OCI-LY3 (cell line): ENCODE measurements around the gene PTP4A2.

Experiments used
- H2AFZ ChIP-seq: fragments of 200-600, 300-600 bp; shearing (Covaris generic); 2 replicates; pipeline ENCODE4 v1.6.0; 2014; ENCODE audit warnings: antibody characterized with exemption, low read depth, low read length
- H3K27ac ChIP-seq: fragments of 200-600, 300-600 bp; sonication (generic); 2 replicates; pipeline ENCODE4 v1.5.1; 2014; ENCODE audit warnings: mild to moderate bottlenecking, low read length, moderate library complexity, mixed read lengths
- H3K27me3 ChIP-seq: fragments of 200-600, 300-600 bp; sonication (generic); 2 replicates; pipeline ENCODE4 v1.6.1; 2014; ENCODE audit warnings: low read depth, low read length, mixed read lengths
- H3K36me3 ChIP-seq: fragments of 200-600, 300-600 bp; sonication (generic); replicated peaks from 2 replicates; pipeline ENCODE3; 2014; ENCODE audit warnings: low read depth, low read length, mixed read lengths
- H3K4me1 ChIP-seq: fragments of 300-600, 200-600 bp; sonication (generic); 2 replicates; pipeline ENCODE4 v1.6.1; 2014; ENCODE audit warnings: low read length, mixed read lengths
- H3K4me2 ChIP-seq: fragments of 200-600, 300-600 bp; sonication (generic); 2 replicates; pipeline ENCODE4 v1.6.1; 2014; ENCODE audit warnings: low read length, mixed read lengths
- H3K4me3 ChIP-seq: fragments of 300-600, 200-600 bp; sonication (generic); 2 replicates; pipeline ENCODE4 v1.5.1; 2014; ENCODE audit warnings: antibody characterized with exemption, mild to moderate bottlenecking, low read length, moderate library complexity
- H3K79me2 ChIP-seq: fragments of 300-600, 200-600 bp; shearing (Covaris generic); 2 replicates; pipeline ENCODE4 v1.6.1; 2014; ENCODE audit warnings: mild to moderate bottlenecking, low read length, mixed read lengths
- H3K9ac ChIP-seq: fragments of 300-600, 200-600 bp; shearing (Covaris generic); 2 replicates; pipeline ENCODE4 v1.6.0; 2014; ENCODE audit warnings: mild to moderate bottlenecking, low read length, moderate library complexity
- H3K9me3 ChIP-seq: fragments of 200-600, 300-600 bp; shearing (Covaris generic); 2 replicates; pipeline ENCODE4 v1.6.1; 2014; ENCODE audit warnings: low read length, mixed read lengths; ENCODE audit not compliant: insufficient read depth
- H4K20me1 ChIP-seq: fragments of 200-600, 300-600 bp; sonication (generic); 2 replicates; pipeline ENCODE4 v1.6.1; 2016; ENCODE audit warnings: low read length, mixed read lengths; ENCODE audit not compliant: insufficient read depth
- EZH2phosphoT487 ChIP-seq: fragments of 200-600 bp; shearing (Covaris generic); IDR thresholded peaks from 2 replicates; pipeline ENCODE4 v1.6.1; 2018; ENCODE audit warnings: antibody characterized with exemption, mixed run types, low read depth
- TF ChIP-seq, protein P1 (sequence below): fragments of 200-600, 300-600 bp; sonication (generic); IDR thresholded peaks from 2 replicates; pipeline ENCODE4 v1.5.1; 2014; ENCODE audit warnings: antibody characterized with exemption, low read length, low read depth

Gene PTP4A2

DNA sequence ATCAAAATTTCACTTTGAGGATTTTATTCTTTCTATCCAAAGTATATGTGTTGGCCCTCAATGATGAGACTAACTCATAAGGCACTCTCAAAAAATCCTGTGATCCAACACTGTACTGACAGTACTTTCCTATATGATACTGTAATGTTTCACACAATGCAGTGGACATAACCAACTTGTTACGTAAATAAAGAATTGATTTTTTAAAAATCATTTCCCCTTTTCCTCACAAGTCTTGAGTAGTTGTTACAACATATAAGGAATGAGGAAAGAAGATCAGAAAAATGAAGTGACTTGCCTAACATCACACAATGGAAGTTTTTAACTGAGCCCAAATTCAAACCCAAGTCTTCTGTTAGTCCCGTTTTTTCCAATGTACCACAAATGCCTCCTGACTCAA lies 17.2 kb downstream of the PTP4A2 start:
- no peak overlapping the region for H3K27ac ChIP-seq
- no peak overlapping the region for H3K9ac ChIP-seq
- TF ChIP-seq, protein P1, sequence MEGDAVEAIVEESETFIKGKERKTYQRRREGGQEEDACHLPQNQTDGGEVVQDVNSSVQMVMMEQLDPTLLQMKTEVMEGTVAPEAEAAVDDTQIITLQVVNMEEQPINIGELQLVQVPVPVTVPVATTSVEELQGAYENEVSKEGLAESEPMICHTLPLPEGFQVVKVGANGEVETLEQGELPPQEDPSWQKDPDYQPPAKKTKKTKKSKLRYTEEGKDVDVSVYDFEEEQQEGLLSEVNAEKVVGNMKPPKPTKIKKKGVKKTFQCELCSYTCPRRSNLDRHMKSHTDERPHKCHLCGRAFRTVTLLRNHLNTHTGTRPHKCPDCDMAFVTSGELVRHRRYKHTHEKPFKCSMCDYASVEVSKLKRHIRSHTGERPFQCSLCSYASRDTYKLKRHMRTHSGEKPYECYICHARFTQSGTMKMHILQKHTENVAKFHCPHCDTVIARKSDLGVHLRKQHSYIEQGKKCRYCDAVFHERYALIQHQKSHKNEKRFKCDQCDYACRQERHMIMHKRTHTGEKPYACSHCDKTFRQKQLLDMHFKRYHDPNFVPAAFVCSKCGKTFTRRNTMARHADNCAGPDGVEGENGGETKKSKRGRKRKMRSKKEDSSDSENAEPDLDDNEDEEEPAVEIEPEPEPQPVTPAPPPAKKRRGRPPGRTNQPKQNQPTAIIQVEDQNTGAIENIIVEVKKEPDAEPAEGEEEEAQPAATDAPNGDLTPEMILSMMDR, result no peak
- TF ChIP-seq EZH2phosphoT487, result no peak
- H3K9me3 ChIP-seq, result no peaks in the 10 kb centered on the region
- peaks cover 96% of the 10 kb centered on the region for H3K79me2 ChIP-seq
- peaks cover 61% of the 10 kb centered on the region for H4K20me1 ChIP-seq
- peaks cover 12% of the 10 kb centered on the region for H3K4me1 ChIP-seq
- peaks cover 24% of the 10 kb centered on the region for H3K36me3 ChIP-seq
- no peak overlapping the region for H2AFZ ChIP-seq
- H3K4me3 ChIP-seq, result no peak overlapping the region
- no peaks in the 10 kb centered on the region for H3K27me3 ChIP-seq
- H3K4me2 ChIP-seq, result no peak overlapping the region

DNA sequence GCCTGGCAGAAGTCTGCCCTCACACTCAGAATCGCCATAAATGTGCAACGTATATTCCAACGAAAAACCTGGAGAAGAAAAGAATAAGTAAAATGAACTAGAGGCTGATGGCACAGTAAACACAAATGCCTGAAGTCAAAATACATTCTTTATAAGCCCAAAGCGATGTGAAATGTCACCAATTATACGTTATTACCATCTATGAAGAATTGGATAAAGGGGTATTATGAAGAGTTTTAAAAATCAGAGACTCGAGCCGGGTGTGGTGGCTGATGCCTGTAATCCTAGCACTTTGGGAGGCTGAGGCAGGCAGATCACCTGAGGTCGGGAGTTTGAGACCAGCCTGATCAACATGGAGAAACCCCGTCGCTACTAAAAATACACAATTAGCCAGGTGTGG lies 18.6 kb downstream of the PTP4A2 start:
- H4K20me1 ChIP-seq, result peaks cover 48% of the 10 kb centered on the region
- no peak overlapping the region for H3K27ac ChIP-seq
- TF ChIP-seq, protein P1, result no peak
- TF ChIP-seq EZH2phosphoT487, result no peak
- no peak overlapping the region for H3K4me3 ChIP-seq
- no peak overlapping the region for H3K9ac ChIP-seq
- H3K4me1 ChIP-seq, result peaks cover 3% of the 10 kb centered on the region
- peaks cover 27% of the 10 kb centered on the region for H3K36me3 ChIP-seq
- H3K4me2 ChIP-seq, result no peak overlapping the region
- H3K9me3 ChIP-seq, result no peaks in the 10 kb centered on the region
- no peaks in the 10 kb centered on the region for H3K27me3 ChIP-seq
- H3K79me2 ChIP-seq, result peaks cover 96% of the 10 kb centered on the region
- H2AFZ ChIP-seq, result no peak overlapping the region

DNA sequence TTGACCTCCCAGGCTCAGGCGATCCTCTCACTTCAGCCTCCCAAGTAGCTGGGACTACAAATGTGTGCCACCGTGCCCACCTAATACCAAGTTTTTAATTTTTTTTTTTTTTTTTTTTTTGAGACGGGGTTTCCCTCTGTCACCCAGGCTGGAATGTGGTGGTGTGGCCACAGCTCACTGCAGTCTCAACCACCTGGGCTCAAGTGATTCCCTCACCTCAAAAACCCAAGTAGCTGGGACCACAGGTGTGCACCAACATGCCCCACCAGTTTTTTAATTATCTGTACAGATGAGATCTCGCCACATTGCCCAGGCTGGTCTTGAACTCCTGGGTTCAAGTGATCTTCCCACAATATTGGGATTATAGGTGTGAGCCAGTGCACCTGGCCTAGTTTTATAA lies 22.7 kb downstream of the PTP4A2 start:
- Histone ChIP-seq H3K4me2 (no peak overlapping the region), H3K27me3 (no peaks in the 10 kb centered on the region), H3K79me2 (peaks cover 96% of the 10 kb centered on the region), H3K36me3 (peaks cover 52% of the 10 kb centered on the region), H3K4me3 (no peak overlapping the region), H3K4me1 (peaks cover 44% of the 10 kb centered on the region), H3K9me3 (no peaks in the 10 kb centered on the region), H2AFZ (no peak overlapping the region), H3K27ac (no peak overlapping the region), H3K9ac (no peak overlapping the region), H4K20me1 (peaks cover 52% of the 10 kb centered on the region)
- TF ChIP-seq, protein P1, result no peak
- TF ChIP-seq EZH2phosphoT487, result no peak

- TF ChIP-seq, protein P1, result no peak
- TF ChIP-seq EZH2phosphoT487, result no peak
- Histone ChIP-seq H3K9ac (no peak overlapping the region), H3K27me3 (no peaks in the 10 kb centered on the region), H3K79me2 (peaks cover 88% of the 10 kb centered on the region), H2AFZ (no peak overlapping the region), H3K4me2 (0 out of 2 replicates have a peak overlapping the region, but pooled peaks have one; percentile 46), H4K20me1 (peaks cover 53% of the 10 kb centered on the region), H3K4me1 (peaks cover 44% of the 10 kb centered on the region), H3K27ac (no peak overlapping the region), H3K9me3 (no peaks in the 10 kb centered on the region), H3K36me3 (peaks cover 62% of the 10 kb centered on the region), H3K4me3 (no peak overlapping the region)
These were observed 24.2 kb downstream of the PTP4A2 start for GRCh38 chr1:31913968-31914367.
